ENCODE data around the gene JDP2. TPM values are rescaled to one million over a fixed set of nuclear protein-coding genes. Genes with fewer than 3 reads are reported as not detected.
A peak's percentile ranks its signal among the peaks of the same experiment; 100 is the strongest.

The JDP2 gene
- total and polyA plus RNA-seq, 4 donors = 20.9 to 50.2 (median 44.0) TPM

DNA sequence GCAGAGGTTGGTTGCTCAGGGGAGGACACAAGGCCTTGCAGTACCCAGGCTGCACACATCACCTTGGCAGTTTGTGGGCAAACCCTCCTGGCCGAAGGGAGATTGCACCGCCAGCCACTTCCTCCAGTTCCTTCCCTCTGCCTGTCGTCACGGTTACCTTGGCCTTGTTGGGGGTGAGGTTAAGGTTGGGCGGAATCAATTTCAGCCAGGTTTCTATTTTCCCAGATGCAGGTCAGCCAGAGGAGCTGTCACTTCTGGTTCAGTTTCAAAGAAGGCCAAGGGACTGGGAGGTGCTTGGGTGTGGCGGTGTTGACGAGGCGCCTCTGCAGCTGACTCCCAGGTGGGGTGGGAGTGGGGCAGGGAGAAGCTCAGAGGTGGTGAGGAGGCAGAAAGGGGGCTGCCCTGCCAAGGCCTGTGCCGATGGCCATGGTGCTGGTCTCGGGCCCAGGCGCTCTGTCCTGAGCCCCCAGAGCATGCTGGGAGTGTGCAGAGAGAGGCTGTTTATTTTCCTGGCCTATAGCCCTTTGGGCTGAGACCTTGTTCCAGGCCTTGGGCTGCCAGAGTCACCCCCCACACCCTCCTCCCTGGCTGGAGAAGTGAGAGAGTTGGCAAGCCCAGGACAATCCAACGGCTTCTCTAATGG lies 31.4 kb downstream of the JDP2 start:
- ATAC-seq (ENCODE audit: low FRiP score) = peak; percentile 73

DNA sequence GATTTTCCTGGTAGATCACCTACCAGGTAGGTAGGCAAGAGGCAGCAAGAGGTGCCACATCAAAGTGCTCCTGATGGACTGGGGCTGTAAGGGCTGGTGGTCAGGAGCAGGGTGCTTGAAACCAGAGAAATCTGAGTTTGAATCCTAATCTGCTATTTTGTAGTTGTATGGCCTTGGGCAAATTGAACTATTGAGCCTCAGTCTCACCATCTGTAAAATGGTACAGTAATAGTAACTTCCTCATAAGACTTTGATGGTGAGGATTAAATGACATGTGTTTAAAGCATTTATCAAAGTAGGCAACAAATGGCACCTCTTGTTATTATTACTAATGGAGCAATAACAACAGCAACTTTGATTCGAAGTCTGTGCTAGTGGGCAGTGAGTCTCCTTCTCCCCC lies 32.0 kb downstream of the JDP2 start:
- DNase-seq (peak in 1 of 2 donors; percentile 32), ATAC-seq (ENCODE audit: low FRiP score) (no peak)
- Histone ChIP-seq H3K4me1 (ENCODE audit: control insufficient read depth in 1 of 2, insufficient read depth in 2 of 2, low read length in 2 of 2) (no peaks in the 10 kb centered on the region), H3K36me3 (ENCODE audit: control insufficient read depth in 1 of 2, insufficient read depth in 2 of 2, low read length in 1 of 2) (no peaks in the 10 kb centered on the region), H3K4me3 (ENCODE audit: low read length in 2 of 2) (no peak overlapping the region), H3K27me3 (ENCODE audit: control insufficient read depth in 1 of 2, insufficient read depth in 2 of 2, low read length in 1 of 2) (no peaks in the 10 kb centered on the region), H3K27ac (ENCODE audit: low read depth in 1 of 2, low read length in 2 of 2) (no peak overlapping the region), H3K9me3 (ENCODE audit: control insufficient read depth, low read length) (no peaks in the 10 kb centered on the region)
- 82 to 86% methylated on average over 1 of the region's 1 CpG for WGBS, 2 donors
- intact Hi-C loops (cut with DNase I) = loop anchor here in 1 of 2 donors (10.0 kb wide), 1 partner anchor 335 kb away; the partner anchor contains the start of gene NEK9

More for the DNA sequence above, 31.4 kb downstream of the JDP2 start:
- peak in 1 of 2 donors; percentile 75 for DNase-seq
- intact Hi-C loops (cut with DNase I) = no loop called here
- Histone ChIP-seq H3K27ac (ENCODE audit: low read depth in 1 of 2, low read length in 2 of 2) (no peak overlapping the region), H3K9me3 (ENCODE audit: control insufficient read depth, low read length) (no peaks in the 10 kb centered on the region), H3K4me1 (ENCODE audit: control insufficient read depth in 1 of 2, insufficient read depth in 2 of 2, low read length in 2 of 2) (no peaks in the 10 kb centered on the region), H3K27me3 (ENCODE audit: control insufficient read depth in 1 of 2, insufficient read depth in 2 of 2, low read length in 1 of 2) (no peaks in the 10 kb centered on the region), H3K4me3 (ENCODE audit: low read length in 2 of 2) (no peak overlapping the region), H3K36me3 (ENCODE audit: control insufficient read depth in 1 of 2, insufficient read depth in 2 of 2, low read length in 1 of 2) (no peaks in the 10 kb centered on the region)
- 33 to 34% methylated on average over 10 to 12 of the region's 12 CpGs for WGBS, 2 donors

GRCh38 chr14:75460394-75460793 lies 32.6 kb downstream of the JDP2 start:
- H3K36me3 ChIP-seq (ENCODE audit: control insufficient read depth in 1 of 2, insufficient read depth in 2 of 2, low read length in 1 of 2) = no peaks in the 10 kb centered on the region
- ATAC-seq (ENCODE audit: low FRiP score) (no peak), DNase-seq (no peak)
- no peak overlapping the region for H3K4me3 ChIP-seq (ENCODE audit: low read length in 2 of 2)
- no peaks in the 10 kb centered on the region for H3K27me3 ChIP-seq (ENCODE audit: control insufficient read depth in 1 of 2, insufficient read depth in 2 of 2, low read length in 1 of 2)
- WGBS, 2 donors = 90 to 92% methylated on average over 6 of the region's 6 CpGs
- H3K27ac ChIP-seq (ENCODE audit: low read depth in 1 of 2, low read length in 2 of 2) = no peak overlapping the region
- intact Hi-C loops (cut with DNase I) = loop anchor here in 1 of 2 donors (10.0 kb wide), 1 partner anchor 336 kb away; the partner anchor contains the start of gene NEK9
- H3K9me3 ChIP-seq (ENCODE audit: control insufficient read depth, low read length) = no peaks in the 10 kb centered on the region
- no peaks in the 10 kb centered on the region for H3K4me1 ChIP-seq (ENCODE audit: control insufficient read depth in 1 of 2, insufficient read depth in 2 of 2, low read length in 2 of 2)

DNA sequence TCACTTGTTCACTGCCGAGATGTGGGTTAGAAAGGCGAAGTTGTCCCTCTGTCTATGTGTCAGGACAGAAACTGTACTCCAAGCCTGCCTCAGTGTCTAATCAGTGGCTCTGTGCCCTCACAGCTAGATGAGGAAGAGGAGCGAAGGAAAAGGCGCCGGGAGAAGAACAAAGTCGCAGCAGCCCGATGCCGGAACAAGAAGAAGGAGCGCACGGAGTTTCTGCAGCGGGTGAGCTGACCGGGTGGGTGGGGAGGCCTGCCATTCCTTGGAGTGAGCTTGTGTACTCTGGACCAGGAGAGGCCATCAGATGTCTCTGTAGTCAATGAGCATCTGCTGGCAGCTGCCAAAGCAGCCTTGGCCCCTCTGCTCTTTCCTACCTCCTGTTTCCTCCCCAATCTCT lies 33.5 kb downstream of the JDP2 start:
- intact Hi-C loops (cut with DNase I) = loop anchor here in 1 of 2 donors (10.0 kb wide), 1 partner anchor 337 kb away; the partner anchor contains the start of gene NEK9
- Histone ChIP-seq H3K36me3 (ENCODE audit: control insufficient read depth in 1 of 2, insufficient read depth in 2 of 2, low read length in 1 of 2) (no peaks in the 10 kb centered on the region), H3K27me3 (ENCODE audit: control insufficient read depth in 1 of 2, insufficient read depth in 2 of 2, low read length in 1 of 2) (no peaks in the 10 kb centered on the region), H3K9me3 (ENCODE audit: control insufficient read depth, low read length) (no peaks in the 10 kb centered on the region), H3K4me3 (ENCODE audit: low read length in 2 of 2) (no peak overlapping the region), H3K27ac (ENCODE audit: low read depth in 1 of 2, low read length in 2 of 2) (no peak overlapping the region), H3K4me1 (ENCODE audit: control insufficient read depth in 1 of 2, insufficient read depth in 2 of 2, low read length in 2 of 2) (no peaks in the 10 kb centered on the region)
- 96 to 97% methylated on average over 12 of the region's 12 CpGs for WGBS, 2 donors
- ATAC-seq (ENCODE audit: low FRiP score) (no peak), DNase-seq (no peak)

DNA sequence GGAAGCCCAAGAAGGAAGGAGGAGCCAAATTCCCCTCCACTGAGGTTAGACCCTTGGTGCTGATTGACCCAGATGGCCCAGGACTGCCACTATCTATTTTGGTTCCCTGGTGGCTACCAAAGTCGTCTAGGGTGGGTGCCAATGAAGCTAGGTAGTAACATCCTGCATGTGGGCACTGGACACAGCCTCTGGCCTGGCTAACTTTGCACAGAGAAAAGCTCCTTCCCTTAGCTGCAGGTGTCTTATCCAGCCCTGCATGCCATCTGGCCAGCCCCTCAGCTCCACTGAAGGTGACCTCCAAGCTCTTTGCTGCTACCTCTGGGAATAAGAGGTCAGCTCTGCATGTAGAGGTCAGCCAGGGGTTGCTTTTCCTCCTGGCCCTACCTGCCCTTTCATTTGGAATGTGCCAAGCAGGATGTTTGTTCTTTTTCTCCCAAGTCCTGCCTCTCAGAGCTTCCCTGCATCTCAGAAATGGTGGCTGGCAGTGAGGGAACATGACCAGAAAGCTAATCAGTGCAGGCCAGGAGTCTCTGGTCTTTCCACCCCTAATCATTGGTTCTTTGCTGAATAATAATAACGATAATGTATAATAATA lies 34.0 kb downstream of the JDP2 start:
- ATAC-seq (ENCODE audit: low FRiP score) = no peak
- Histone ChIP-seq H3K36me3 (ENCODE audit: control insufficient read depth in 1 of 2, insufficient read depth in 2 of 2, low read length in 1 of 2) (no peaks in the 10 kb centered on the region), H3K27me3 (ENCODE audit: control insufficient read depth in 1 of 2, insufficient read depth in 2 of 2, low read length in 1 of 2) (no peaks in the 10 kb centered on the region), H3K4me1 (ENCODE audit: control insufficient read depth in 1 of 2, insufficient read depth in 2 of 2, low read length in 2 of 2) (no peaks in the 10 kb centered on the region), H3K4me3 (ENCODE audit: low read length in 2 of 2) (no peak overlapping the region), H3K9me3 (ENCODE audit: control insufficient read depth, low read length) (no peaks in the 10 kb centered on the region), H3K27ac (ENCODE audit: low read depth in 1 of 2, low read length in 2 of 2) (no peak overlapping the region)
- DNase-seq = no peak
- WGBS, 2 donors = 75 to 78% methylated on average over 2 of the region's 2 CpGs
- intact Hi-C loops (cut with DNase I) = loop anchor here in 1 of 2 donors (10.0 kb wide), 1 partner anchor 337 kb away; the partner anchor contains the start of gene NEK9

- ATAC-seq (ENCODE audit: low FRiP score) (no peak), DNase-seq (no peak)
- 90 to 93% methylated on average over 6 of the region's 6 CpGs for WGBS, 2 donors
- Histone ChIP-seq H3K4me3 (ENCODE audit: low read length in 2 of 2) (no peak overlapping the region), H3K27ac (ENCODE audit: low read depth in 1 of 2, low read length in 2 of 2) (no peak overlapping the region), H3K4me1 (ENCODE audit: control insufficient read depth in 1 of 2, insufficient read depth in 2 of 2, low read length in 2 of 2) (peaks cover 0 to 3% of the 10 kb centered on the region in 2 donors), H3K27me3 (ENCODE audit: control insufficient read depth in 1 of 2, insufficient read depth in 2 of 2, low read length in 1 of 2) (no peaks in the 10 kb centered on the region), H3K9me3 (ENCODE audit: control insufficient read depth, low read length) (no peaks in the 10 kb centered on the region), H3K36me3 (ENCODE audit: control insufficient read depth in 1 of 2, insufficient read depth in 2 of 2, low read length in 1 of 2) (no peaks in the 10 kb centered on the region)
- intact Hi-C loops (cut with DNase I) = loop anchor here in 1 of 2 donors (10.0 kb wide), 1 partner anchor 340 kb away; the partner anchor contains the start of gene NEK9
Measured at GRCh38 chr14:75464626-75465025, 36.8 kb downstream of the JDP2 start.

DNA sequence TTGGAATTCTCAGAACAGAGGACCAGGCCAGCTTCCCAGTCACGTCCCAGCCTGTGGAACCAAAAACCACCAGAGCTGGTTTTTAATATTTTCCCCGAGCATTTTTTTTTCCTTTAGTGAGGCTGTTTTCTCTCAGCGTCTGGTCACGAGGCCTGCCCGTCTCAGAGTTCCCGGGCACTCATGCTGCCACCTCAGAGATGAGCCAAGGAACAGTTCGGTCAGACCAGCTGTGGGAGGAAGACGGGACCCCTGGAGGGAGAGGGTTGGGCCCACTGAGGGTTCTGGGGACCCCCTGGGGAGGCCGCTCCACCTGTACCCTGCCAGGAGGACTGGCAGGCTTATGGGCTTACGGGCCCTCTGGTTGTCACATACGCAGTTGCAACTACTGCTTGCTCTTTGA lies 39.9 kb downstream of the JDP2 start:
- 41 to 43% methylated on average over 11 of the region's 11 CpGs for WGBS, 2 donors
- Histone ChIP-seq H3K4me3 (ENCODE audit: low read length in 2 of 2) (no peak overlapping the region), H3K4me1 (ENCODE audit: control insufficient read depth in 1 of 2, insufficient read depth in 2 of 2, low read length in 2 of 2) (peaks cover 0 to 3% of the 10 kb centered on the region in 2 donors), H3K27me3 (ENCODE audit: control insufficient read depth in 1 of 2, insufficient read depth in 2 of 2, low read length in 1 of 2) (no peaks in the 10 kb centered on the region), H3K9me3 (ENCODE audit: control insufficient read depth, low read length) (no peaks in the 10 kb centered on the region), H3K36me3 (ENCODE audit: control insufficient read depth in 1 of 2, insufficient read depth in 2 of 2, low read length in 1 of 2) (peaks cover 0 to 3% of the 10 kb centered on the region in 2 donors), H3K27ac (ENCODE audit: low read depth in 1 of 2, low read length in 2 of 2) (peak overlapping the region in 1 of 2 donors; percentile 70)
- intact Hi-C loops (cut with DNase I) = loop anchor here in 1 of 2 donors (2.0 to 10.0 kb wide), 2 partner anchors 41 to 343 kb away; partner anchors contain the start of gene NEK9
- DNase-seq (no peak), ATAC-seq (ENCODE audit: low FRiP score) (no peak)

DNA sequence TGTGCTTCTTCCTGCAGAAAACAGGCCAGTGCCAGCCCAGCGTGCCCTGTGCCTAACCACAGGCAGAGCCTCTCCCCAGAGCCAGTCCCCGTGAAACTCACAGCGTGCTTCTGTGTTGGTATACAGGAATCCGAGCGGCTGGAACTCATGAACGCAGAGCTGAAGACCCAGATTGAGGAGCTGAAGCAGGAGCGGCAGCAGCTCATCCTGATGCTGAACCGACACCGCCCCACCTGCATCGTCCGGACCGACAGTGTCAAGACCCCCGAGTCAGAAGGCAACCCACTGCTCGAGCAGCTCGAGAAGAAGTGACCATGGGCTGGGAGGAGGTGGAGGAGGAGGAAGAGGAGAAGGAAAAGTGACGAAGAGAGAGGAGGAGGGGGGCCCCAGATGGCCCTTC lies 41.3 kb downstream of the JDP2 start:
- intact Hi-C loops (cut with DNase I) = loop anchor here in 1 of 2 donors (2.0 to 10.0 kb wide), 2 partner anchors 42 to 344 kb away; partner anchors contain the start of gene NEK9
- 82 to 89% methylated on average over 16 of the region's 16 CpGs for WGBS, 2 donors
- ATAC-seq (ENCODE audit: low FRiP score) (no peak), DNase-seq (no peak)
- Histone ChIP-seq H3K27me3 (ENCODE audit: control insufficient read depth in 1 of 2, insufficient read depth in 2 of 2, low read length in 1 of 2) (no peaks in the 10 kb centered on the region), H3K4me1 (ENCODE audit: control insufficient read depth in 1 of 2, insufficient read depth in 2 of 2, low read length in 2 of 2) (peaks cover 0 to 3% of the 10 kb centered on the region in 2 donors), H3K9me3 (ENCODE audit: control insufficient read depth, low read length) (no peaks in the 10 kb centered on the region), H3K27ac (ENCODE audit: low read depth in 1 of 2, low read length in 2 of 2) (no peak overlapping the region), H3K4me3 (ENCODE audit: low read length in 2 of 2) (no peak overlapping the region), H3K36me3 (ENCODE audit: control insufficient read depth in 1 of 2, insufficient read depth in 2 of 2, low read length in 1 of 2) (peaks cover 0 to 3% of the 10 kb centered on the region in 2 donors)
